OCI-LY1 (cell line): ENCODE measurements around the gene KMT2A.

ENCODE experiments used
- CTCF ChIP-seq: fragments of 200-600 bp; sonication (generic), shearing (Covaris generic); IDR thresholded peaks from 2 replicates; pipeline ENCODE4 v1.5.1; 2017; ENCODE audit warnings: mild to moderate bottlenecking, antibody characterized with exemption, low read length, moderate library complexity, mixed read lengths
- EZH2 ChIP-seq: fragments of 200-600 bp; sonication (generic), shearing (Covaris generic); IDR thresholded peaks from 2 replicates; pipeline ENCODE4 v1.8.0; 2017; ENCODE audit warnings: borderline replicate concordance, mixed run types, mild to moderate bottlenecking, antibody characterized with exemption, low read length, moderate library complexity, mixed read lengths

- TF ChIP-seq CTCF (no peak), EZH2 (no peak)
Measured at GRCh38 chr11:118572061-118572980, 136.0 kb downstream of the KMT2A start, which contains the start of gene ARCN1.
